IMR-90 (cell line): ENCODE data around the gene NUP153. TPM values are rescaled to one million over a fixed set of nuclear protein-coding genes. Genes with fewer than 3 reads are reported as not detected.
A peak's percentile ranks its signal among the peaks of the same experiment; 100 is the strongest.

Source experiments
- ATAC-seq: fragments of 200-7000 bp; cut with Tn5 transposase; 2 replicates; pipeline ENCODE4 v1.9.1; 2020; ENCODE audit warnings: low read depth, mild to moderate bottlenecking, moderate library complexity
- BruUV-seq: library from RNA; stranded (reverse); fragments of 400-500 nt; replicated peaks from 2 replicates; lab custom pipeline; 2021; lab: Mats Ljungman, UMichigan
- CTCF ChIA-PET: fragments of 300-600 bp; formaldehyde crosslinking; extraction: SDS; loops from one replicate; lab custom pipeline; 2021; ENCODE audit warnings: antibody characterized with exemption; lab: Yijun Ruan, JAX
- POLR2A ChIA-PET: fragments of 300-600 bp; sonication (Branson Sonifier 250); formaldehyde crosslinking; loops from one replicate; lab custom pipeline; 2022; ENCODE audit warnings: antibody characterized with exemption; ENCODE audit not compliant: unreplicated experiment; lab: Charles Lee
- DNase-seq: peaks from one replicate; pipeline ENCODE4 v3.0.0; 2013
- H2AFZ ChIP-seq: replicated peaks from 2 replicates; pipeline ENCODE3; 2013; ENCODE audit warnings: low read length, mild to moderate bottlenecking; ENCODE audit not compliant: poor library complexity
- H2AK5ac ChIP-seq: 2 replicates; pipeline ENCODE4 v1.6.1; 2013; ENCODE audit warnings: low read depth, low read length, inconsistent platforms
- H2AK9ac ChIP-seq: replicated peaks from 2 replicates; pipeline ENCODE3; 2013; ENCODE audit warnings: mild to moderate bottlenecking, low read depth, low read length, moderate library complexity; ENCODE audit not compliant: poor library complexity
- H2BK120ac ChIP-seq: 2 replicates; pipeline ENCODE4 v1.6.1; 2013; ENCODE audit warnings: low read depth, low read length, inconsistent platforms
- H2BK15ac ChIP-seq: 3 replicates; pipeline ENCODE4 v1.6.1; 2013; ENCODE audit warnings: low read depth, low read length, inconsistent platforms
- H2BK20ac ChIP-seq: 2 replicates; pipeline ENCODE4 v1.6.1; 2013; ENCODE audit warnings: low read depth, mild to moderate bottlenecking, inconsistent platforms, low read length, moderate library complexity
- H2BK5ac ChIP-seq: 2 replicates; pipeline ENCODE4 v1.6.1; 2013; ENCODE audit warnings: mild to moderate bottlenecking, low read depth, low read length, inconsistent platforms; ENCODE audit not compliant: poor library complexity, severe bottlenecking
- H3K14ac ChIP-seq: replicated peaks from 2 replicates; pipeline ENCODE4 v1.6.1; 2013; ENCODE audit warnings: low read depth, low read length, inconsistent platforms
- H3K18ac ChIP-seq: 2 replicates; pipeline ENCODE4 v1.6.1; 2013; ENCODE audit warnings: low read depth, low read length, control low read depth
- H3K23ac ChIP-seq: 2 replicates; pipeline ENCODE4 v1.6.1; 2013; ENCODE audit warnings: low read depth, low read length, inconsistent platforms
- H3K27ac ChIP-seq: 2 replicates; pipeline ENCODE4 v1.5.1; 2013; ENCODE audit warnings: mild to moderate bottlenecking, control low read depth, low read length; ENCODE audit not compliant: insufficient read depth
- H3K27me3 ChIP-seq: 2 replicates; pipeline ENCODE4 v1.6.1; 2013; ENCODE audit warnings: low read length; ENCODE audit not compliant: control insufficient read depth, insufficient read depth
- H3K36me3 ChIP-seq: 2 replicates; pipeline ENCODE4 v1.6.1; 2013; ENCODE audit warnings: low read length, mixed read lengths; ENCODE audit not compliant: control insufficient read depth, insufficient read depth
- H3K4ac ChIP-seq: 2 replicates; pipeline ENCODE4 v1.6.1; 2013; ENCODE audit warnings: low read depth, low read length, inconsistent platforms
- H3K4me1 ChIP-seq: 2 replicates; pipeline ENCODE4 v1.6.1; 2013; ENCODE audit warnings: low read length, mixed read lengths; ENCODE audit not compliant: control insufficient read depth, insufficient read depth
- H3K4me2 ChIP-seq: 2 replicates; pipeline ENCODE4 v1.6.1; 2013; ENCODE audit warnings: low read depth, mild to moderate bottlenecking, control low read depth, low read length, moderate library complexity
- H3K4me3 ChIP-seq: 2 replicates; pipeline ENCODE4 v1.5.1; 2013; ENCODE audit warnings: low read depth, mild to moderate bottlenecking, control low read depth, low read length, moderate library complexity; ENCODE audit not compliant: insufficient read depth
- H3K56ac ChIP-seq: 2 replicates; pipeline ENCODE4 v1.6.1; 2013; ENCODE audit warnings: low read length, inconsistent platforms; ENCODE audit not compliant: insufficient read depth; ENCODE audit errors: extremely low read depth
- H3K79me1 ChIP-seq, 2 experiments: 2 replicates each; pipeline ENCODE4 v1.6.1; 2013; ENCODE audit warnings: low read length in 2 of 2, inconsistent platforms in 1 of 2, low read depth in 1 of 2
- H3K9ac ChIP-seq: 2 replicates; pipeline ENCODE4 v1.6.1; 2013; ENCODE audit warnings: low read depth, low read length, control low read depth
- H3K9me1 ChIP-seq: 2 replicates; pipeline ENCODE4 v1.6.1; 2013; ENCODE audit warnings: low read length, inconsistent platforms; ENCODE audit not compliant: insufficient read depth
- H3K9me3 ChIP-seq: 2 replicates; pipeline ENCODE4 v1.6.1; 2013; ENCODE audit warnings: low read length; ENCODE audit not compliant: control insufficient read depth, insufficient read depth
- H4K20me1 ChIP-seq: 2 replicates; pipeline ENCODE4 v1.6.1; 2013; ENCODE audit warnings: low read length, inconsistent platforms; ENCODE audit not compliant: insufficient read depth
- H4K5ac ChIP-seq: 2 replicates; pipeline ENCODE4 v1.6.1; 2013; ENCODE audit warnings: mild to moderate bottlenecking, low read depth, low read length, control low read depth
- H4K8ac ChIP-seq, 2 experiments: 2 replicates each; pipeline ENCODE4 v1.6.1; 2013; ENCODE audit warnings: low read depth in 2 of 2, low read length in 2 of 2, control low read depth in 1 of 2, inconsistent platforms in 1 of 2
- H4K91ac ChIP-seq: 2 replicates; pipeline ENCODE4 v1.6.1; 2013; ENCODE audit warnings: low read depth, low read length, inconsistent platforms; ENCODE audit not compliant: insufficient read depth
- BHLHE40 ChIP-seq: fragments of 150-350 bp; IDR thresholded peaks from 2 replicates; pipeline ENCODE4 v1.6.1; 2016; ENCODE audit warnings: mild to moderate bottlenecking, low read depth, low read length
- CEBPB ChIP-seq: IDR thresholded peaks from 2 replicates; pipeline ENCODE4 v1.6.1; 2012; ENCODE audit warnings: low read depth, low read length, improper control_type of control experiment
- CHD1 ChIP-seq: IDR thresholded peaks from 2 replicates; pipeline ENCODE4 v1.6.1; 2012; ENCODE audit warnings: low read depth, low read length, improper control_type of control experiment
- FOS ChIP-seq: fragments of 150-350 bp; IDR thresholded peaks from 2 replicates; pipeline ENCODE4 v1.6.1; 2016; ENCODE audit warnings: low read depth, low read length
- MAFK ChIP-seq: IDR thresholded peaks from 2 replicates; pipeline ENCODE4 v1.6.1; 2012; ENCODE audit warnings: low read depth, low read length, improper control_type of control experiment
- MAZ ChIP-seq: IDR thresholded peaks from 2 replicates; pipeline ENCODE4 v1.6.1; 2012; ENCODE audit warnings: low read depth, mild to moderate bottlenecking, low read length, improper control_type of control experiment, moderate library complexity, borderline replicate concordance
- MXI1 ChIP-seq: IDR thresholded peaks from 2 replicates; pipeline ENCODE4 v1.6.1; 2012; ENCODE audit warnings: low read depth, mild to moderate bottlenecking, low read length, moderate library complexity, borderline replicate concordance
- NFE2L2 ChIP-seq: fragments of 150-350 bp; IDR thresholded peaks from 2 replicates; pipeline ENCODE4 v1.6.1; 2016; ENCODE audit warnings: low read depth, mild to moderate bottlenecking, low read length
- POLR2A ChIP-seq: IDR thresholded peaks from 2 replicates; pipeline ENCODE4 v1.6.1; 2012; ENCODE audit warnings: mild to moderate bottlenecking, low read depth, low read length
- RAD21 ChIP-seq: IDR thresholded peaks from 2 replicates; pipeline ENCODE4 v1.6.1; 2012; ENCODE audit warnings: low read length, improper control_type of control experiment
- RCOR1 ChIP-seq: IDR thresholded peaks from 2 replicates; pipeline ENCODE4 v1.6.1; 2012; ENCODE audit warnings: mild to moderate bottlenecking, low read length, improper control_type of control experiment; ENCODE audit not compliant: insufficient replicate concordance
- RFX5 ChIP-seq: IDR thresholded peaks from 2 replicates; pipeline ENCODE4 v1.8.0; 2012; ENCODE audit warnings: low read depth, mild to moderate bottlenecking, low read length, moderate library complexity
- SMC3 ChIP-seq: fragments of 150-350 bp; IDR thresholded peaks from 2 replicates; pipeline ENCODE4 v1.6.1; 2016; ENCODE audit warnings: low read depth, mild to moderate bottlenecking, antibody characterized with exemption, low read length, moderate library complexity
- WGBS, 2 experiments: methylation state at CpG; one replicate each; pipeline versions ENCODE4 v1.1.5 to v1.1.7; 2013; ENCODE audit warnings: missing lambda C conversion rate in 2 of 2; ENCODE audit not compliant: insufficient read length in 1 of 2; ENCODE audit errors: extremely low coverage in 2 of 2; 5-methylcytosine and 5-hydroxymethylcytosine counted together
- dilution Hi-C: fragments of 300-500 bp; cut with HindIII; formaldehyde crosslinking; loops from one replicate; pipeline ENCODE4 v1.14.3; 2018; ENCODE audit warnings: low sequenced_read_pairs; ENCODE audit not compliant: unreplicated experiment
- in situ Hi-C: fragments of 300-500 bp; cut with MboI; formaldehyde crosslinking; loops from 3 replicates; pipeline ENCODE4 v1.14.3; 2019; ENCODE audit warnings: low sequenced_read_pairs, inconsistent platforms, mixed read lengths
- intact Hi-C: fragments of 100-400 bp; cut with micrococcal nuclease; formaldehyde crosslinking; loops from 2 replicates; pipeline ENCODE4 v1.10.0; 2022
- polyA plus RNA-seq, 3 experiments: library from polyadenylated mRNA; depleted of rRNA; stranded (reverse); fragments of >200 nt; gene quantifications; 2 replicates each; pipeline ENCODE4 v1.2.3, GENCODE V29; 2012; ENCODE audit warnings: low replicate concordance in 1 of 3
- total RNA-seq: library from RNA; depleted of rRNA; stranded (reverse); fragments of >200 nt; gene quantifications from 2 replicates; pipeline ENCODE4 v1.2.3, GENCODE V29; 2012
- TF ChIP-seq, protein P1 (sequence below): conservative IDR thresholded peaks from 2 replicates; pipeline ENCODE4 v1.5.1; 2012; ENCODE audit warnings: mild to moderate bottlenecking, low read depth, low read length, improper control_type of control experiment
- TF ChIP-seq, protein P2 (sequence below): fragments of 150-350 bp; IDR thresholded peaks from 2 replicates; pipeline ENCODE4 v1.6.1; 2017; ENCODE audit warnings: mild to moderate bottlenecking, antibody characterized with exemption, low read length, low read depth
- TF ChIP-seq, protein P3 (sequence below): fragments of 150-350 bp; IDR thresholded peaks from 2 replicates; pipeline ENCODE4 v1.6.1; 2016; ENCODE audit warnings: low read depth, mild to moderate bottlenecking, low read length, moderate library complexity, borderline replicate concordance

Gene NUP153
- total and polyA plus RNA-seq, 2 of the 4 experiments (the other 2 are of a cell fraction): 17.2 to 39.4 TPM

DNA sequence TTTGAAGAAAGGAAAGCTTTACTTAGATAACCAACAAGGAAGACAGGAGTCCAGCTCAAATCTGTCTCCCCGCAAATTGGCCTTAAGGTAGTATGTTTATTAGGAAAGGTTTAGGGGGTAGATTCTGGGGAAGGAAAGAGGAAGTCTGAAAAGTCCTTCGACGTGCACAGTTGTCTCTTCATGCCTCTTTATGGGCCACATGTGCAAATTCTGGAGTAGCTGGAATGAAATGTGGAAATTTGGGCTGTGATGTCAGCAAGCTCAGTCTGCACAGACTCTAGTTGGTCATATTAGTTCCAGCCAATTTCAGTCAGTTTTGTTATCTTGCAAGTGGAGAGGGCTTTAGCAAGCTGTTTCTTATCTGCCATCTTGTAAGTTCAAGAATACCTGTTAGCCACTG is 50.1 kb downstream of the NUP153 start:
- Histone ChIP-seq H3K18ac (no peak overlapping the region), H3K4me1 (no peaks in the 10 kb centered on the region), H4K20me1 (peaks cover 12% of the 10 kb centered on the region; the same call in 1 of the 2 replicates), H4K5ac (no peak overlapping the region), H4K91ac (no peak overlapping the region), H3K79me1 (peaks cover 14 to 54% of the 10 kb centered on the region in 2 experiments), H2BK15ac (no peak overlapping the region), H3K36me3 (peaks cover 33% of the 10 kb centered on the region), H3K4me3 (no peak overlapping the region), H3K9ac (no peak overlapping the region), H3K56ac (no peak overlapping the region), H3K23ac (no peak overlapping the region), H3K27me3 (no peaks in the 10 kb centered on the region), H2BK20ac (no peak overlapping the region), H3K4ac (no peak overlapping the region), H3K9me3 (no peaks in the 10 kb centered on the region), H2AFZ (no peak overlapping the region), H2BK120ac (no peak overlapping the region), H3K14ac (no peak overlapping the region), H3K4me2 (no peak overlapping the region), H2AK9ac (no peak overlapping the region), H2AK5ac (no peak overlapping the region), H4K8ac (no peak overlapping the region), H3K9me1 (no peaks in the 10 kb centered on the region; the same call in 1 of the 2 replicates), H3K27ac (no peak overlapping the region), H2BK5ac (no peak overlapping the region)
- ChIA-PET CTCF (no interaction called here), POLR2A (no interaction called here)
- intact Hi-C loops: no loop called here
- no peak for TF ChIP-seq NFE2L2
- TF ChIP-seq FOS: no peak
- TF ChIP-seq RAD21: no peak
- TF ChIP-seq, protein P1, sequence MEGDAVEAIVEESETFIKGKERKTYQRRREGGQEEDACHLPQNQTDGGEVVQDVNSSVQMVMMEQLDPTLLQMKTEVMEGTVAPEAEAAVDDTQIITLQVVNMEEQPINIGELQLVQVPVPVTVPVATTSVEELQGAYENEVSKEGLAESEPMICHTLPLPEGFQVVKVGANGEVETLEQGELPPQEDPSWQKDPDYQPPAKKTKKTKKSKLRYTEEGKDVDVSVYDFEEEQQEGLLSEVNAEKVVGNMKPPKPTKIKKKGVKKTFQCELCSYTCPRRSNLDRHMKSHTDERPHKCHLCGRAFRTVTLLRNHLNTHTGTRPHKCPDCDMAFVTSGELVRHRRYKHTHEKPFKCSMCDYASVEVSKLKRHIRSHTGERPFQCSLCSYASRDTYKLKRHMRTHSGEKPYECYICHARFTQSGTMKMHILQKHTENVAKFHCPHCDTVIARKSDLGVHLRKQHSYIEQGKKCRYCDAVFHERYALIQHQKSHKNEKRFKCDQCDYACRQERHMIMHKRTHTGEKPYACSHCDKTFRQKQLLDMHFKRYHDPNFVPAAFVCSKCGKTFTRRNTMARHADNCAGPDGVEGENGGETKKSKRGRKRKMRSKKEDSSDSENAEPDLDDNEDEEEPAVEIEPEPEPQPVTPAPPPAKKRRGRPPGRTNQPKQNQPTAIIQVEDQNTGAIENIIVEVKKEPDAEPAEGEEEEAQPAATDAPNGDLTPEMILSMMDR: no peak
- TF ChIP-seq, protein P2, sequence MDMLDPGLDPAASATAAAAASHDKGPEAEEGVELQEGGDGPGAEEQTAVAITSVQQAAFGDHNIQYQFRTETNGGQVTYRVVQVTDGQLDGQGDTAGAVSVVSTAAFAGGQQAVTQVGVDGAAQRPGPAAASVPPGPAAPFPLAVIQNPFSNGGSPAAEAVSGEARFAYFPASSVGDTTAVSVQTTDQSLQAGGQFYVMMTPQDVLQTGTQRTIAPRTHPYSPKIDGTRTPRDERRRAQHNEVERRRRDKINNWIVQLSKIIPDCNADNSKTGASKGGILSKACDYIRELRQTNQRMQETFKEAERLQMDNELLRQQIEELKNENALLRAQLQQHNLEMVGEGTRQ: no peak
- TF ChIP-seq BHLHE40: no peak
- no peak for TF ChIP-seq SMC3
- TF ChIP-seq MAZ: no peak
- TF ChIP-seq RFX5: no peak
- TF ChIP-seq POLR2A: no peak
- no peak for TF ChIP-seq RCOR1
- no peak for TF ChIP-seq MXI1
- TF ChIP-seq, protein P3, sequence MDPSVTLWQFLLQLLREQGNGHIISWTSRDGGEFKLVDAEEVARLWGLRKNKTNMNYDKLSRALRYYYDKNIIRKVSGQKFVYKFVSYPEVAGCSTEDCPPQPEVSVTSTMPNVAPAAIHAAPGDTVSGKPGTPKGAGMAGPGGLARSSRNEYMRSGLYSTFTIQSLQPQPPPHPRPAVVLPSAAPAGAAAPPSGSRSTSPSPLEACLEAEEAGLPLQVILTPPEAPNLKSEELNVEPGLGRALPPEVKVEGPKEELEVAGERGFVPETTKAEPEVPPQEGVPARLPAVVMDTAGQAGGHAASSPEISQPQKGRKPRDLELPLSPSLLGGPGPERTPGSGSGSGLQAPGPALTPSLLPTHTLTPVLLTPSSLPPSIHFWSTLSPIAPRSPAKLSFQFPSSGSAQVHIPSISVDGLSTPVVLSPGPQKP: no peak
- no peak for TF ChIP-seq CHD1
- no peak for TF ChIP-seq CEBPB
- no peak for TF ChIP-seq MAFK
- BruUV-seq: no TSS peak
- in situ Hi-C loops: no loop called here
- peak; percentile 3 for DNase-seq
- dilution Hi-C loops: no loop called here
- 100% methylated on average over 1 of the region's 3 CpGs; no CpG with 5 or more reads in 1 of the 2 experiments for WGBS, 2 experiments
- ATAC-seq: no peak
